EL (cell line): ENCODE measurements around the gene SIX2.

Experiments
- DNase-seq: peaks from one replicate; pipeline ENCODE4 v3.0.0-alpha.2; 2016

SIX2 gene

DNA sequence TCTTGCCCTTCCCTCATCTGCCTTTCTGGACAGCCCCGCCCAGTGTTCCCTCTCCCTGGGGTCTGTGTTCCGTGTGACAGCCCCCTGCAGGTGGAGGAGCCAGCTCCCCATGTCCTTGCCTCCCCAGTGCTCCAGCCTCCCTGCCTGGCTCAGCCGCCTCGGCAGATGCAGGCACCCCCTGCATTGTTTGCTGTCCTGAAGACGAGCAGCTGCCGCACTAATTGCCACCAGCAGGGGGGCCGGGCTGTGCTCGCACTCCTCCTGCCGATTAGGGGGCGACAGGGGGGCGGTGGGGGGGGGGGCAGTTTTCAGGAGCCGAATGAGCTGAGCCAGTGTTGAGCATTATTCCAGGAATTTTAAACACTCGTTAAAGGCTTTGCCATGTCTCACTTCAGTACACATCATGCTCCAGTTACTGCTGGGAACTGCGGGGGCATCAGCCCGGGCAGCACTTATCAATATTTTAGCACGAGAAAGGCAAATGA, 44.5 kb downstream of the SIX2 start:
- DNase-seq = peak; percentile 23

DNA sequence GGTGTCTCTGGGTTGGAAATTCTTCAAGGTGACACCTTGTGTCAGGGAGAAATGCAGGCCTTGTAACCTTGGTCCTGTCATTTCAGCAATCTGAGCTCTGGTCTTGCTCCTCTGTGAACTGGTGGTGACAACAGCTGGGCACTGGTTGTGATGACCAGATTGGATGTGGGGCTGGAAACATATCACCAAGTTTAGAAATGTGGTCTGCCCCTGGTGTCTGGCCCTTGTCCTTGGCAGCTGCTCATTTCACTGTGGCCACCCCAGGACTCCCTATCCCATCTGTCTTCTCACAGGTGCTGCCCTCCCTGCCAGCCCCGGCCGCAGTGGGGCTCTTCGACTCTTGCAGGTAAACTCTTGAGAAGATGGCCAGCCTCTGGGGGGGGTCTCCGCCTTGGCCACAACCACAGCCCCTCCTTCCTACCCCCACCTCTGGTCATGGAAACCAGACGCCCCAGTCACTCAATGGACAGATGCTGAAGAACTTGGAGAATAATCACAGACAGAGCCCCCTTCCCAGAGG, 47.0 kb downstream of the SIX2 start:
- no peak for DNase-seq

DNA sequence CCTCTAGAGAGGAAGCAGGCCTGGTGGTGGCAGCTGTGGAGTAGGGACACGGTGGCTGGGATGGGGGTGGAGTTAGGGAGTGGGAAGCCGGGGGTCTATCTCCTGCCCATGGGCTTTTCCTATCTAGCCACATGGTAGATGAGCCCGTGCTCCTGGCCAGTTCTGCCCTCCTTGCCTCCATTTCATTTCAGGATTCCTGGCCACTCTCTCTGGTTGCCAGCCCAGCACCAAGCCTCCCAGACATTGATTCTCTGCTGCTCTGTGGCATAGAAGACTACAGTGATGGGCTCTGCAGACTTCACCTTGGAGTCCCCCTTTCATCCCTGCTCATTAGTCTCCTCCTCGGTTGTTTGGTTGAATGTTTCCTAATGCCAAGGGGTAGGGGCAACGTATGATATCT, 48.4 kb downstream of the SIX2 start:
- no peak for DNase-seq

DNA sequence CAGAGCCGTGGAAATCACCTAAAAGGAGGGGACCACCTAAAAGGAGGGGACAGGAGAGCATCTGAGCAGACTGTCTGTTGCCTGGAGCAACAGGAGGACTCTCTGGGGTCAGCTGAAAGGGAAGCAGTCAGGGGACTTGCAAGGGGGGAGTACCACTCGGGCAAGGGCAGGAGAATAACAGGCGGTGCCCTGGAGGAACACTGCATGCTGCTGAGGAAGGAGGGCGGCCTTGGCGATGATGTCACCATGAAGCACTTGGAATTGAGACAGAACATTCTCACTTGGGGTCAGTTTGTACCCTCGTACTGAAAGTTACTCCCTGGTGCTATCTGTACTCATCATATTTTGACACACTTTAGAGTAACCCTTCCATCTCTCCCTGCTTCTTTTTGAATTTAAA, 49.4 kb downstream of the SIX2 start:
- peak; percentile 21 for DNase-seq

DNA sequence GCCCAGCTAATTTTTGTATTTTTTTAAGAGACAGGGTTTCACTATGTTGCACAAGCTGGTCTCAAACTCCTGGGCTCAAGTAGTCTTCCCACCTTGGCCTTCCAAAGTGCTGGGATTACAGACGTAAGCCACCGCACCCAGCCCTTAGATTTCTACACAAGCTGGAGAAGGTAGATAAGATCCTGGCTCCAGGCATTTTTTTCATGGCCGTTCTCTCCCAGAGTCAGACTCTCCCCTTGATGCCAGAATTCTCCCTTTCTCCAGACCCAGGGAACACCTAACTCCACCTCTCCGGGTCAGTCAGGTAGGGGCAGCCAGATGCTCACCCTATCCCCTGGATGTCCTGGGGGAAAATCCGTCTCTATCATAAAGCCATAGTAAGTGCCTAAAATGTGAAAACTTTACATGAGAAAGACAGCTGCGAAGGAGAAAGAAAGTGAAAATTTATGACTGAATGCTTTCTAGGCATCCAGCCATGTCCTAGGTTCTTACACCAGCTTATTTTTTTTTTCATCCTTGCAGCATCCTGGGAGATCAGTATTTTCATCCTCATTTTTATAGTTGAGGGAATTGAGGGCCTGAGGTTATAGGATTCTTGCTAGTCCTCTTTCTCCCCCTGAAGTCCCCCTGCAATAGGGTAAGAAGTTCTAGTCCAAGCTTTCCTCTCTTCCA, 51.5 kb downstream of the SIX2 start:
- DNase-seq = no peak

DNA sequence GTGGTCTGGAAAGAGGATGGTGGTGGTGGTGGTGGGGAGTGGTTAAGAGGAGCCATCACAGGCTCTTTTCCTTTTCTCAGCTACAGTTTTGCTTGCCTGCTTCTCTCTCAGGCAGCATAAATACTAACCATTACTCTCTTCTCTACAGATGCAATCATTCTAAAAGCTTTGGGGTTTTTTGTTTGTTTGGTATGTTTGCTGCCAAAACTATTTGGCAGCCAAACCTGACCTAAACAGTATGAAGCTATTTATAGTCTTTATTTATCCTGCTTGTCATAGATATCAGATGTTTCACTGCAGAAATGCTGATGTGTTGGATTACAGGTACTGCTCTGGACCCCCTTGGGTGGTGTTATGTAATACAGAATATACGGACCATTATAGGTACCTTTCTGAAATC, 52.4 kb downstream of the SIX2 start:
- DNase-seq = no peak

DNA sequence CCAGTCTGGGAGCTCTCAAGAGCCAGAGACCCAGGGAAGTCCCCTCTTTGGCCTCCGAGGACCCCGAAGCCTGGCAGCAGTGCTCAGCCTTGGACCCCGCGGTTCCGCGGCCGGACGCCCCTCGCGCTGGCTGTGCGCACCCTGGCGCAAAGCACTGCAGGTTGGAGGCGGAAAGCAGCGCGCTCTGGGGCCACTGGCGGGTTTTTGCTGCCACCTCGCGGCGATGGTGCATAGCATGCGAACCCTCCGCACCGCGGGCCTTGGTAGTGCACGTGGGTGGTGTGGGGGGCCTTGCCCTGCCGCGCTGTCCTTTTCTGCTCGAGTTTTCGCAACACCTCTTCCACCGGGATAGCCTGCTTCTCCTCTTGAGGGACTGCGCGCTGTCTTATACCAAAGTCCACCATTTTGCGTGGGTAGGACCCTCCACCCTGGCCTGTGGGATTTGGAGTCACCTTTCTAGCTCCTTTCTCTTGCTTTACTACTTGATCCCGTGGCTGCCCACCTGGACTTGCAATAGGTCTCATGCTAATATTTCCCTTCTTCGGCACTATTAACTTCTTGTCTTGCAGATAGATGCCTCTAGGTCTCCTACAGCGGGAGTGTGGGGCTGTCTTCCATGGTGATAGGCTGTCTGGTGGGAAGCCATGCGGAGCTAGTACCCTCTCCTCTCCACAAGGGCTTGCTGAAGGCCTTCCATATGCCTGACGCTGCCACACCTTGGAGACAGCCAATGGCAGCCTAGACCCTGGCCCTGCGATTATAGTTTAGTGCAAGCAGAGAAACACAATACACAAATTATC, 53.5 kb downstream of the SIX2 start:
- DNase-seq = peak; percentile 65
